Panc1 (cell line): Measurements from ENCODE around the gene STK32C. TPM values are rescaled to one million over a fixed set of nuclear protein-coding genes. Genes with fewer than 3 reads are reported as not detected.
A peak's percentile ranks its signal among the peaks of the same experiment; 100 is the strongest.

ENCODE experiments used
- ATAC-seq: fragments of 200-7000 bp; cut with Tn5 transposase; 2 replicates; pipeline ENCODE4 v1.9.1; 2020; ENCODE audit warnings: mild to moderate bottlenecking, moderate library complexity
- BruUV-seq: library from RNA; stranded (reverse); fragments of 400-500 nt; replicated peaks from 2 replicates; lab custom pipeline; 2021; lab: Mats Ljungman, UMichigan
- CTCF ChIA-PET: fragments of 300-600 bp; sonication (Branson Sonifier 250); formaldehyde crosslinking; loops from one replicate; lab custom pipeline; 2022; ENCODE audit warnings: antibody characterized with exemption; lab: Charles Lee
- POLR2A ChIA-PET: fragments of 300-600 bp; sonication (Branson Sonifier 250); formaldehyde crosslinking; loops from one replicate; lab custom pipeline; 2022; ENCODE audit warnings: antibody characterized with exemption; lab: Charles Lee
- DNase-seq: peaks from one replicate; pipeline ENCODE4 v3.0.0-alpha.2; 2010; ENCODE audit warnings: low read depth, low spot score
- H3K27ac ChIP-seq: 2 replicates; pipeline ENCODE4 v1.5.1; 2011; ENCODE audit warnings: mild to moderate bottlenecking, low read length, inconsistent platforms
- H3K27me3 ChIP-seq: fragments of 200-500 bp; sonication (Bioruptor generic); 2 replicates; pipeline ENCODE4 v1.6.0; 2014; ENCODE audit warnings: low read length, inconsistent platforms; ENCODE audit not compliant: control insufficient read depth, insufficient read depth
- H3K36me3 ChIP-seq: fragments of 200-500 bp; sonication (Bioruptor generic); 2 replicates; pipeline ENCODE4 v1.5.1; 2014; ENCODE audit warnings: inconsistent platforms, mild to moderate bottlenecking, low read length, moderate library complexity; ENCODE audit not compliant: control insufficient read depth, insufficient read depth
- H3K4me1 ChIP-seq: 2 replicates; pipeline ENCODE4 v1.5.1; 2011; ENCODE audit warnings: inconsistent platforms, mild to moderate bottlenecking, low read length, moderate library complexity; ENCODE audit not compliant: control insufficient read depth, insufficient read depth
- H3K4me3 ChIP-seq, 2 experiments: 2 replicates each; pipeline ENCODE4 v1.5.1; 2011 to 2012; ENCODE audit warnings: low read depth in 2 of 2, low read length in 2 of 2, mild to moderate bottlenecking in 2 of 2, inconsistent platforms in 1 of 2, moderate library complexity in 1 of 2
- H3K9me3 ChIP-seq: fragments of 200-500 bp; sonication (Bioruptor generic); 2 replicates; pipeline ENCODE4 v1.5.1; 2014; ENCODE audit warnings: low read depth, mild to moderate bottlenecking, inconsistent platforms, low read length, moderate library complexity; ENCODE audit not compliant: control insufficient read depth, insufficient read depth
- POLR2AphosphoS5 ChIP-seq: IDR thresholded peaks from 2 replicates; pipeline ENCODE4 v1.6.1; 2012; ENCODE audit warnings: mild to moderate bottlenecking, low read depth, low read length, moderate library complexity
- SIN3A ChIP-seq: IDR thresholded peaks from 2 replicates; pipeline ENCODE4 v1.6.1; 2012; ENCODE audit warnings: low read depth, mild to moderate bottlenecking, low read length, moderate library complexity, borderline replicate concordance; ENCODE audit not compliant: insufficient read depth
- TCF7L2 ChIP-seq: IDR thresholded peaks from 2 replicates; pipeline ENCODE4 v1.6.1; 2011; ENCODE audit warnings: mild to moderate bottlenecking, low read depth, low read length, inconsistent platforms
- in situ Hi-C: cut with HindIII; loops from 2 replicates; pipeline ENCODE4 v1.10.0; 2016; ENCODE audit warnings: low sequenced_read_pairs, low pct_unique_long_range_greater_than_20kb
- intact Hi-C: fragments of 100-400 bp; cut with micrococcal nuclease; formaldehyde crosslinking; loops from one replicate; pipeline ENCODE4 v1.10.0; 2022; ENCODE audit not compliant: unreplicated experiment
- total RNA-seq: library from RNA; stranded (reverse); gene quantifications from one replicate; pipeline ENCODE4 v1.2.1, GENCODE V29; 2021; ENCODE audit not compliant: unreplicated experiment
- TF ChIP-seq, protein P1 (sequence below), 2 experiments: IDR thresholded peaks; 2 replicates each; pipeline ENCODE4 v1.6.1; 2011 to 2012; ENCODE audit warnings: low read depth in 2 of 2, control low read depth in 1 of 2, low read length in 1 of 2, mild to moderate bottlenecking in 1 of 2, moderate library complexity in 1 of 2; ENCODE audit not compliant: insufficient read depth in 1 of 2
- TF ChIP-seq, protein P2 (sequence below): fragments of 450-650 bp; IDR thresholded peaks from 2 replicates; pipeline ENCODE4 v1.5.1; 2017; ENCODE audit warnings: mild to moderate bottlenecking

STK32C gene
- total RNA-seq, 1 experiment from 2014 or later: 53.7 TPM

DNA sequence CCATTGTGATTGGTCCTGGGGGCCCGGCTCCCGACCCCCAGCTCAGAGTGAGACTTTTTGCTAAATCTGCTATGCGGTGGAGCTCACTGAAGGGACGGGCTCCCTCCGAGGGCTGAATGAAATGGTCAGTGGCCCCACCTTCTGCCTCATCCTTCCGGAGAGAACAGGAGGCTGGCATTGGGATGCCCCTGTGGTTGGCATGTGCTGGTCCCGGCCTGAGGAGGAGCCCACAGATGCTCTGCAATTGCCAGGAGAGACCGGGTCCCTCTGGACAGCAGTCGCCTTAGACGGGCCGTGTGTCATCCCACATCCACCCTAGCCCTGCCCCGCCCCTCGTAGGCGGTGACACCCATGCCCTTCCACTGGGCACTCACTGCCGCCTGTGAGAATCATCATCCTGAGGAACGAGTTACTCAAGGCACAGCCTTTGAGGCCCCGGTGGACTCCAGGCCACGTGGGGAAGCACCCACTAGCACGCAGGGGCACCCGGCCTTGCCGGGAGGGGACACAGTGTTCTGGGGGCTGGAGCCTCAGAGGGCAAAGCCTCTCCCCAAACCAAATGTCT is 142.3 kb downstream of the STK32C start:
- in situ Hi-C loops: no loop called here
- 0 out of 2 replicates have a peak, but pooled peaks have one; percentile 7 for ATAC-seq
- DNase-seq: no peak
- BruUV-seq: no TSS peak
- Histone ChIP-seq H3K27ac (no peak overlapping the region), H3K27me3 (no peaks in the 10 kb centered on the region), H3K4me3 (no peak overlapping the region), H3K9me3 (no peaks in the 10 kb centered on the region), H3K36me3 (no peaks in the 10 kb centered on the region), H3K4me1 (peaks cover 8% of the 10 kb centered on the region)
- ChIA-PET POLR2A (no interaction called here), CTCF (interaction anchor here (0.5 kb wide), 1 partner anchor 194 kb away, joined by 3 read pairs; no protein-coding TSS in a partner anchor)
- no peak for TF ChIP-seq SIN3A
- intact Hi-C loops: no loop called here

GRCh38 chr10:132164761-132165278 is 142.9 kb downstream of the STK32C start:
- no peak overlapping the region for H3K4me3 ChIP-seq
- BruUV-seq: no TSS peak
- in situ Hi-C loops (no loop called here), intact Hi-C loops (no loop called here)
- no peaks in the 10 kb centered on the region for H3K27me3 ChIP-seq
- peak; percentile 63 for ATAC-seq
- TF ChIP-seq SIN3A (no peak), POLR2AphosphoS5 (no peak), TCF7L2 (no peak)
- TF ChIP-seq, protein P1, sequence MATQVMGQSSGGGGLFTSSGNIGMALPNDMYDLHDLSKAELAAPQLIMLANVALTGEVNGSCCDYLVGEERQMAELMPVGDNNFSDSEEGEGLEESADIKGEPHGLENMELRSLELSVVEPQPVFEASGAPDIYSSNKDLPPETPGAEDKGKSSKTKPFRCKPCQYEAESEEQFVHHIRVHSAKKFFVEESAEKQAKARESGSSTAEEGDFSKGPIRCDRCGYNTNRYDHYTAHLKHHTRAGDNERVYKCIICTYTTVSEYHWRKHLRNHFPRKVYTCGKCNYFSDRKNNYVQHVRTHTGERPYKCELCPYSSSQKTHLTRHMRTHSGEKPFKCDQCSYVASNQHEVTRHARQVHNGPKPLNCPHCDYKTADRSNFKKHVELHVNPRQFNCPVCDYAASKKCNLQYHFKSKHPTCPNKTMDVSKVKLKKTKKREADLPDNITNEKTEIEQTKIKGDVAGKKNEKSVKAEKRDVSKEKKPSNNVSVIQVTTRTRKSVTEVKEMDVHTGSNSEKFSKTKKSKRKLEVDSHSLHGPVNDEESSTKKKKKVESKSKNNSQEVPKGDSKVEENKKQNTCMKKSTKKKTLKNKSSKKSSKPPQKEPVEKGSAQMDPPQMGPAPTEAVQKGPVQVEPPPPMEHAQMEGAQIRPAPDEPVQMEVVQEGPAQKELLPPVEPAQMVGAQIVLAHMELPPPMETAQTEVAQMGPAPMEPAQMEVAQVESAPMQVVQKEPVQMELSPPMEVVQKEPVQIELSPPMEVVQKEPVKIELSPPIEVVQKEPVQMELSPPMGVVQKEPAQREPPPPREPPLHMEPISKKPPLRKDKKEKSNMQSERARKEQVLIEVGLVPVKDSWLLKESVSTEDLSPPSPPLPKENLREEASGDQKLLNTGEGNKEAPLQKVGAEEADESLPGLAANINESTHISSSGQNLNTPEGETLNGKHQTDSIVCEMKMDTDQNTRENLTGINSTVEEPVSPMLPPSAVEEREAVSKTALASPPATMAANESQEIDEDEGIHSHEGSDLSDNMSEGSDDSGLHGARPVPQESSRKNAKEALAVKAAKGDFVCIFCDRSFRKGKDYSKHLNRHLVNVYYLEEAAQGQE (IDR thresholded peaks at IDR 0.05; ENCODE audit: insufficient read depth in 1 of 2, low read depth in 2 of 2, low read length in 1 of 2): no peak
- TF ChIP-seq, protein P2, sequence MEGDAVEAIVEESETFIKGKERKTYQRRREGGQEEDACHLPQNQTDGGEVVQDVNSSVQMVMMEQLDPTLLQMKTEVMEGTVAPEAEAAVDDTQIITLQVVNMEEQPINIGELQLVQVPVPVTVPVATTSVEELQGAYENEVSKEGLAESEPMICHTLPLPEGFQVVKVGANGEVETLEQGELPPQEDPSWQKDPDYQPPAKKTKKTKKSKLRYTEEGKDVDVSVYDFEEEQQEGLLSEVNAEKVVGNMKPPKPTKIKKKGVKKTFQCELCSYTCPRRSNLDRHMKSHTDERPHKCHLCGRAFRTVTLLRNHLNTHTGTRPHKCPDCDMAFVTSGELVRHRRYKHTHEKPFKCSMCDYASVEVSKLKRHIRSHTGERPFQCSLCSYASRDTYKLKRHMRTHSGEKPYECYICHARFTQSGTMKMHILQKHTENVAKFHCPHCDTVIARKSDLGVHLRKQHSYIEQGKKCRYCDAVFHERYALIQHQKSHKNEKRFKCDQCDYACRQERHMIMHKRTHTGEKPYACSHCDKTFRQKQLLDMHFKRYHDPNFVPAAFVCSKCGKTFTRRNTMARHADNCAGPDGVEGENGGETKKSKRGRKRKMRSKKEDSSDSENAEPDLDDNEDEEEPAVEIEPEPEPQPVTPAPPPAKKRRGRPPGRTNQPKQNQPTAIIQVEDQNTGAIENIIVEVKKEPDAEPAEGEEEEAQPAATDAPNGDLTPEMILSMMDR: no peak
- CTCF ChIA-PET: interaction anchor here (0.7 kb wide), 1 partner anchor 142 kb away, joined by 3 read pairs; no protein-coding TSS in a partner anchor
- no peak overlapping the region for H3K27ac ChIP-seq
- peaks cover 8% of the 10 kb centered on the region for H3K4me1 ChIP-seq
- no peaks in the 10 kb centered on the region for H3K9me3 ChIP-seq
- POLR2A ChIA-PET: no interaction called here
- DNase-seq: no peak
- no peaks in the 10 kb centered on the region for H3K36me3 ChIP-seq

GRCh38 chr10:132163826-132164515 is 143.8 kb downstream of the STK32C start:
- no peak overlapping the region for H3K27ac ChIP-seq
- no peak for ATAC-seq
- in situ Hi-C loops (no loop called here), intact Hi-C loops (no loop called here)
- BruUV-seq: no TSS peak
- no peaks in the 10 kb centered on the region for H3K27me3 ChIP-seq
- no peaks in the 10 kb centered on the region for H3K9me3 ChIP-seq
- DNase-seq: no peak
- no peak for TF ChIP-seq SIN3A
- TF ChIP-seq TCF7L2: no peak
- TF ChIP-seq, protein P1 (IDR thresholded peaks at IDR 0.05; ENCODE audit: insufficient read depth in 1 of 2, low read depth in 2 of 2, low read length in 1 of 2): no peak
- CTCF ChIA-PET: interaction anchor here (0.7 kb wide), 1 partner anchor 141 kb away, joined by 3 read pairs; no protein-coding TSS in a partner anchor
- H3K36me3 ChIP-seq: no peaks in the 10 kb centered on the region
- H3K4me3 ChIP-seq: no peak overlapping the region
- POLR2A ChIA-PET: no interaction called here
- H3K4me1 ChIP-seq: peaks cover 8% of the 10 kb centered on the region
